ACHN (cell line): Measurements from ENCODE around the gene PPP1R8.
"Not testable (repeated sequence)": the region's sequence is repeated elsewhere in the genome, so short reads cannot be mapped to it uniquely, and the experiment has no call there.

Source experiments
- DNase-seq: peaks from one replicate; pipeline ENCODE4 v3.0.0-alpha.2; 2015
- in situ Hi-C: cut with HindIII; loops from 2 replicates; pipeline ENCODE4 v1.10.0; 2017; ENCODE audit warnings: low sequenced_read_pairs, low pct_ligation_motif_present, low pct_unique_long_range_greater_than_20kb

The PPP1R8 gene

DNA sequence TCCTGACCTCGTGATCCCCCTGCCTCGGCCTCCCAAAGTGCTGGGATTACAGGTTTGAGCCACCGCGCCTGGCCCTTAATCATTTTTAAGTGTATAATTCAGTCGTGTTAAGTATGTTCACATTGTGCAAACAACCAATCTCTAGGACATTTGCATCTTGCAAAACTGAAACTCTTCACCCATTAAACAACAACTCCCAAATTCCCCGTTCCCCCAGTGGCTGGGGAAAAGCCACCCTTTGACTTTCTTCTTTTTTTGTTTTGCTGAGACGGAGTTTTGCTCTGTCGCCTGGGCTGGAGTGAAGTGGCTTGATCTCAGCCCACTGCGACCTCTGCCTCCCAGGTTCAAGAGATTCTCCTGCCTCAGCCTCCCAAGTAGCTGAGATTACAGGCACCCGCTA is 35.2 kb downstream of the PPP1R8 start:
- no peak for DNase-seq
- in situ Hi-C loops: no loop called here

GRCh38 chr1:27868556-27868931 is 38.0 kb downstream of the PPP1R8 start:
- in situ Hi-C loops: no loop called here
- no peak for DNase-seq

DNA sequence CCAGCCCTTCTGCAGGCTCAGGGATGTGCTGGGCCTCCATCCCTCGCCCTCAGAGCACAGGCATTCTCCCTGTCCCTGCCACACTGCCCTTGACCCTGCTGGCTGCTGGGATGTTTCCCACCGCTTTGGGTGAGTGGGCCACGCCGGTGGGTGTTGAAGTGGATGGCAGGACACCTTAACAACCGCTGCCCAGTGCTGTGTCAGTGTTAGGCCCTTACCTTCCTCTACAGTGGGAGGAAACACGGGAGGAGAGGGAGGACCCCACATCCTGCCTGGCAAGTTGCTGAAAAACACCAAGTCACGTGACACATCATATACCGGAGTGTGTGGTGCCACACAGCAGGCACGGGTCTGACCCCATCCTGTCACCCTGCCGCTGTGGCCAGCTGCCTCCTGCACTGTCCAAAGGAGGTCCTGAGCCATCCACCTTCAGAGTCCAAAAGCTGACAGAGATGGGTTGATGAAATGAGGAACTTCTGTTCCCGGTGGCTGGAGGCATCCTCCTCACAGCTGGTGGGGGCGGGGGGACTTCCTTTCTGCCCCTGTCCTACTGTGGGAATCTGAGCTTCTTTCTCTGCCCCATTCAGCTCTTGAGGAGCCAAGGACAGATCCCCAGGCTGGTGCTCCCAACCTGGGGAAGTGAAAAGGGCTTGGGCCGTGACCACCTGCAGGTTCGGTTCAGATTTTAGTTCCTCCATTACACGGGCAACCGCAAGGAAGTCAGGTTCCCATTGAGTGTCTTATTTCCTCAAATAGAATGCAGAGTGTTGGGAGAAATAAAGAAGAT is 38.5 kb downstream of the PPP1R8 start:
- in situ Hi-C loops: no loop called here
- no peak for DNase-seq

DNA sequence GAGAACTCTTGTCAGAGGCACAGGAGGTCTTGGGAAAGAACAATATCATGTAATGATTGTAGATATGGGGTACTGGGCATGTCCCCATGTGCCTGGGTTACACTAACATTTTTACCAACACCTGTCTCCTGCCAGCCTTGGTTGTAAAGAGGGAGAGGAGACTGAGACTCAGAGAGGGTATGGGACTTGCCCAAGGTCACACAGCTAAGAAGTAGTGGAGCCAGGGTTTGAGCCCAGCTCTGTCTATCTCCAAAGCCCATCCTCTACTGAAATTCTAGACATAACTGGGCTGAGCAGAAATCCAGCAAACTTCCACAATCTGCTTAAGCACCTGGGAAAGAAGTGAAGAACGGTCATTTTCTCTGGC is 39.1 kb downstream of the PPP1R8 start:
- in situ Hi-C loops: no loop called here

DNA sequence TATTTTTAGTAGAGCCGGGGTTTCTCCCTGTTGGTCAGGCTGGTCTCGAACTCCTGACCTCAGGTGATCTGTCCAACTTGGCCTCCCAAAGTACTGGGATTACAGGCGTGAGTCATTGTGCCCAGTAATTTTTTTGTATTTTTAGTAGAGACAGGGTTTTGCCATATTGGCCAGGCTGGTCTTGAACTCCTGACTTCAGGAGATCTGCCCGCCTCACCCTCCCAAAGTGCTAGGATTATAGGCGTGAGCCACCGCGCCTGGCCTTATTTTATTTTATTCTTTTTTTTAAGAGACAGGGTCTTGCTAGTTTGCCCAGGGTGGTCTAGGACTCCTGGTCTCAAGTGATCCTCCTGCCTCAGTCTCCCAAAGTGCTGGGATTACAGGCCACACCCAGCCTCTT is 40.5 kb downstream of the PPP1R8 start:
- in situ Hi-C loops, DNase-seq: not testable (repeated sequence)

More for the DNA sequence above, 39.1 kb downstream of the PPP1R8 start:
- no peak for DNase-seq

GRCh38 chr1:27872059-27872801 is 41.6 kb downstream of the PPP1R8 start, which contains the start of gene THEMIS2:
THEMIS2 (plus strand) TSS chr1:27872544; CDS start chr1:27872572, 28 bp downstream.
- in situ Hi-C loops: no loop called here
- DNase-seq: peak; percentile 22

- in situ Hi-C loops: no loop called here
- DNase-seq: no peak
Observed at GRCh38 chr1:27872802-27873551, 42.4 kb downstream of the PPP1R8 start.

DNA sequence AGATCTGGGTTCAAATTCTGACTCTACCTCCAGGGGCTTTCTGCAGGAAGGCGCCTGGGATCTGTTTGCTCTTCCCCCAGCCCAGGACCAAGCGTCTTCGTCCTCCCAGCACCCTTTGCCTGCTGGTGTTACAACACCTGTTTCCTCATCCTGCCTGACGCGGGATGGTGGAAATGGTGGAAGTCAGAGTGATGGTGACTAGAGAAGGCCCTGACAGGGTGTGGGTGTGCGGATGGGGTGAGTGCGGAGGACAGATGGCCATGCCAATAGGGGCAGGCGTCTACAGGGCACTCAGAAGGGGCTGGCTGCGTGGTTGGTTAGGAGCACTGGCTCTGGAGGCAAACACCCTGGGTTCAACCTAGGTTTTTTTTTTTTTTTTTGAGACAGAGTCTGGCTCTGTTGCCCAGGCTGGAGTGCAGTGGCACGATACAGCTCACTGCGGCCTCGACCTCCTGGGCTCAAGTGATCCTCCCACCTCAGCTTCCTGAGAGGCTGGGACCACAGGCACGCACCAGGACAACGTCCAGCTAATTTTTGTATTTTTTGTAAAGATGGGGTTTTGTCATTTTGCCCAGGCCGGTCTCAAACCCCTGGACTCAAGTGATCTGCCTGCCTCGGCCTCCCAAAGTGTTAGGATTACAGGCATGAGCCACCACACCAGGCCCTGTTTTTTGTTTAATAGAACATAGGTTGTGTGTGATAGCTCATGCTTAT is 43.2 kb downstream of the PPP1R8 start:
- DNase-seq: no peak
- in situ Hi-C loops: no loop called here

DNA sequence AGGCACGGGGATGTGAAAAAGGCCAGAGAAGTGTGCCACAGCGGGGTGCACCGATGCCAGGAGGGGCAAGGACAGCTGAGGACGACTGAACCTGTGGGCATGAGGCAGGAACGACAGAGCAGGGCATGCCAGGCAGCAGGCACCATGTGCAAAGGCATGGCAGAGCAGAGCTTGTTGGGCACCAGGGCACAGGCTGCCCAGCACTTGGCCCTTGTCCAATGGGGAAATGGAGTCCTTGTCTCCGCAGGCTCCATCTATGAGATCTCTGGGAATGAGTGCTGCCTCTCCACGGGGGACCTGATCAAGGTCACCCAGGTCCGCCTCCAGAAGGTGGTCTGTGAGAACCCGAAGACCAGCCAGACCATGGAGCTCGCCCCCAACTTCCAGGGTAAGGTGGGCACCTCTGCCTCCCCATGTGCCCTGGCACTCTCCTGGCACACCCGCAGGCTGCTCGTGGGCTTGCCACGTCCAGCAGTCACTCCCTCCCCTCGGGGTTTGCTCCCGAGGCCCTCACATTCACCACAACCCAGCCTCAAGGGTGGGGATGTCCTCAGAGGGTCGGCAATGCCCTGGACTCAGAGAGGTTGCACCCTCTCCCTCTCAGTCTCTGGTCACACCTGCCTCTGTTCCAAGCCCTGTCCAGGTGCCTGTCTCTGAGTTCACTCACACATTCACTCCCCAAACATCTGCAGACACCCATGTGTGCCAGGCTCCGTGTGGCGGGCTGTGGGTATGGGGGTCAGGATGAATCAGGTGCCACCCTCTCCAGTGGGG is 45.9 kb downstream of the PPP1R8 start:
- in situ Hi-C loops: no loop called here
- no peak for DNase-seq

GRCh38 chr1:27877115-27877416 is 46.5 kb downstream of the PPP1R8 start:
- DNase-seq: no peak
- in situ Hi-C loops: no loop called here

DNA sequence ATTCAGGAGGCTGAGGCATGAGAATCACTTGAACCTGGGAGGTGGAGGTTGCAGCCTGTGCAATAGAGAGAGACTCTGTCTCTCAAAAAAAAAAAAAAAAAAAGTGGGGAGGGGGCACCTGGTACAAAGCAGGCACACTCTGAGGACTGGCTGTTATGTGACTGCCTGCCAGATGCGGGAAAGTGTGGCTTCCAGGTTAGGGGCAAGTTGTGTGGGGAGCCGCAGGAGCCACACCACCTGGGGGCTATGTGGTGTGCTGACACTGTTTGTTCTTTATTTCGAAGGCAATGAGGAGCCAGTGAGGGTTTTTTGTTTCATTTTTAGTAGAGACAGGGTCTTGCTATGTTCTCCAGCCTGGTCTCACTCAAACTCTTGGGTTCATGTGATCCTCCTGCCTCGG is 47.5 kb downstream of the PPP1R8 start:
- in situ Hi-C loops: no loop called here
- no peak for DNase-seq

DNA sequence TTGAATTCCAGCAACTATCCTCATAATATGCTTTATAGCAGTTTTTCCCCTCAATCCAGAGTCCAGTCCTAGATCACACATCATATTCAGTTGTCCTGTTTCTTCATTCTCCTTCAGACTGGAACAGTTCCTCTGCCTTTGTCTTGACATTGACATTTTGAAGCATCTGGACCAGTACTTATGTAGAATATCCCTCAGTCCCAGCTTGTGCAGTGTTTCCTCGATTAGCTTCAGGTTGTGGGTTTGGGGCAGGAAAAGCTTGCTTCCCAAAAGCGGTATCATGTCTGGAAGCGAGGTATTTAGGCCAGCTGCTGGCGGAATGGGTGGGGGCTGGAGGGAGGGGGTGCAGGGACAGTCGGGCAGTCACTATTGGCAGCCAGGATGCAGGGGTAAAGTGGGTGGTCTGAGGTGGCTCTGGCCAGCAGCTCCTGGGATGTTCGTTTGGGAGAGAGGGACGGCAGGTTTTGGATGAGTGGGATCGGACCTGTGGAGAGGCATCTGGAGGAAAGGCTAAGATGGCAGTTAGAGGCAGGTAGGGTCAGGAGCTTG is 48.3 kb downstream of the PPP1R8 start:
- no peak for DNase-seq
- in situ Hi-C loops: no loop called here

- DNase-seq: no peak
- in situ Hi-C loops: no loop called here
Observed at GRCh38 chr1:27879374-27880082, 48.9 kb downstream of the PPP1R8 start.

GRCh38 chr1:27882543-27882903 is 51.9 kb downstream of the PPP1R8 start:
- in situ Hi-C loops: no loop called here
- DNase-seq: no peak

DNA sequence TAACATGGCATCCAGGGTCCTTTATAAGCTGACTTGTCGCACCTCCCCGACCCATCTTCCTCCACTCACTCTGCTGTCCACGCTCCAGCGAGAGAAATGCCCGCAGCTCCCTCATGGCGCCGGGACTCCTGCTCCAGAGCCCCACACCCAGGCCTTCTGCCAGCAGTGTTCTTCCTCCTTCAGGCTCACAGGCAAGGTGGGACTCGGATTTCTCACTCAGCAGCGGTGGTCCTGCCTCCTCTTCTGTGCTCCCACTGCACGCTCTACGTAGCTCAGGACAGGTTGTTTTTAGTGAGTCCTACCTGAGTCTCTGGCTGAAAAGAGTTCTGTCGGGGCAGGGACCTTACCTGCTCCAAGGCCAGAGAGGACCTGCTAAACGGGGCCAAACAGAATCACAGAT is 53.0 kb downstream of the PPP1R8 start:
- in situ Hi-C loops: no loop called here

GRCh38 chr1:27884006-27884954 is 53.7 kb downstream of the PPP1R8 start:
- in situ Hi-C loops: no loop called here
- no peak for DNase-seq

More for the DNA sequence above, 53.0 kb downstream of the PPP1R8 start:
- DNase-seq: no peak
